ENCODE measurements around the gene RPP25L.
A peak's percentile ranks its signal among the peaks of the same experiment; 100 is the strongest.
"Not testable (repeated sequence)": the region's sequence is repeated elsewhere in the genome, so short reads cannot be mapped to it uniquely, and the experiment has no call there.

RPP25L gene

DNA sequence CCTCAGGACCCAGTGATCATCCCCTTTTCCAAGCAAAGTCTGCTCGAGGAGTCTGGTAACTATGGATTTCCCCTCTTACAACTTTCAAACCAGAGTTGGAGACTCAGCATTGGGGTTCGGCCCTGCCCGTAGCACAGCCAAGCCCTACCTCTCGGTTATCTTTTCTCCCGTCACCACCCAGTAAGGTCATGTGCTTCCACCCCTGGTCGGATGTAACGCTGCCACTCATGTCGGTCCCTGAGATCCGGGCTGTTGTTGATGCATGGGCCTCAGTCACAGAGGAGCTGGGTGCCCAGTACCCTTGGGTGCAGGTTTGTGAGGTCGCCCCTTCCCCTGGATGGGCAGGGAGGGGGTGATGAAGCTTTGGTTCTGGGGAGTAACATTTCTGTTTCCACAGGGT is 35.8 kb upstream of the RPP25L start:
- no peak for TF ChIP-seq CTCF (IDR thresholded peaks at IDR 0.05; ENCODE audit: insufficient read depth, low read depth, low read length, missing control alignments)
- peak overlapping the region; percentile 73 for H3K4me3 ChIP-seq (ENCODE audit: low read length)
- DNase-seq (ENCODE audit: low read depth) = no peak

- TF ChIP-seq CTCF (IDR thresholded peaks at IDR 0.05; ENCODE audit: insufficient read depth, low read depth, low read length, missing control alignments) = no peak
- peak overlapping the region; percentile 73 for H3K4me3 ChIP-seq (ENCODE audit: low read length)
- no peak for DNase-seq (ENCODE audit: low read depth)
Measured at GRCh38 chr9:34647084-34647403, 35.1 kb upstream of the RPP25L start.

GRCh38 chr9:34646211-34647083 is 34.5 kb upstream of the RPP25L start, which contains the start of gene GALT:
Gene GALT, plus strand, starts transcription at chr9:34646675. Its CDS starts 30 bp downstream, at chr9:34646705.
- DNase-seq (ENCODE audit: low read depth) = peak; percentile 86
- peak; percentile 45 for TF ChIP-seq CTCF (IDR thresholded peaks at IDR 0.05; ENCODE audit: insufficient read depth, low read depth, low read length, missing control alignments)
- H3K4me3 ChIP-seq (ENCODE audit: low read length) = peak within 1 kb of the TSS; percentile 73

- TF ChIP-seq CTCF (IDR thresholded peaks at IDR 0.05; ENCODE audit: insufficient read depth, low read depth, low read length, missing control alignments) = no peak
- DNase-seq (ENCODE audit: low read depth) = no peak
- H3K4me3 ChIP-seq (ENCODE audit: low read length) = no peak overlapping the region
Measured at GRCh38 chr9:34644766-34645314, 32.9 kb upstream of the RPP25L start.

DNA sequence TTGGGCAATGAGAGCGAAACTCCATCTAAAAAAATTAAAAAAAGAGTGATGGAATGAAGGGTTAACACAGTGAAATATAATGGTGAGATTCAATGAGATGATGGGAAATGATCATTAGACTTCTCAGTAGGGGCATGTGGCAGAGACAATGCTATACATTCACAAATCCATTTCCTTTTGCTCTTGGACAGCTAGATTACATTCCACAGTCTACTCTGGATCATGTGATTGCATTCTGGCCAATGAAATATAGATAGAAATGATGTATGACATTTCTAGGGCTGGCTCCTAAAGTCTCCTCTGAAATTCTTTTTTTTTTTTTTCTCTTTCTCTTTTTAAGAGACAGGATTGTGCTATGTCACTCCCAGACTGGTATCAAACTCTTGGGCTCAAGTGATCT is 30.8 kb upstream of the RPP25L start:
- no peak for TF ChIP-seq CTCF (IDR thresholded peaks at IDR 0.05; ENCODE audit: insufficient read depth, low read depth, low read length, missing control alignments)
- DNase-seq (ENCODE audit: low read depth) = no peak
- no peak overlapping the region for H3K4me3 ChIP-seq (ENCODE audit: low read length)

- DNase-seq (ENCODE audit: low read depth); H3K4me3 ChIP-seq (ENCODE audit: low read length): not testable (repeated sequence)
Measured at GRCh38 chr9:34639322-34639721, 27.4 kb upstream of the RPP25L start.

DNA sequence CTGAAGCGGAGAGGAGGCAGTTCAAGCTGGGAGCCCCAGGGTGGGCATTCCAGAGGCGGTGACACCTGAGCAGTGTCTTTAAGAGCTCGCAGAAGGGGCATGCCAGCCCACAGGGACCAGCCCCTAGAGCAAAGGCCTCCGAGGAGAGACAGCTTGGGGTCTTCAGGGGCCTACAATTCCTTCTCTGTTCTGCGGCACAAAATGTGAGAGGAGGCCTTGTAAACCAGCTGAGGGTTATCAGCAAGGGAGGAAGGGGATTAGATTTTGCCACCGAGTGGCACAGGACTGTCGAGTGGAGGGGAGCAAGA is 26.2 kb upstream of the RPP25L start:
- no peak for TF ChIP-seq CTCF (IDR thresholded peaks at IDR 0.05; ENCODE audit: insufficient read depth, low read depth, low read length, missing control alignments)
- H3K4me3 ChIP-seq (ENCODE audit: low read length) = peak overlapping the region; percentile 86
- DNase-seq (ENCODE audit: low read depth) = no peak
